G401 (cell line): ENCODE results near the gene ZDHHC11B. TPM values are rescaled to one million over a fixed set of nuclear protein-coding genes. Genes with fewer than 3 reads are reported as not detected.
"Not testable (repeated sequence)": the region's sequence is repeated elsewhere in the genome, so short reads cannot be mapped to it uniquely, and the experiment has no call there.

Experiments used
- DNase-seq: peaks from one replicate; pipeline ENCODE4 v3.0.0-alpha.2; 2015; ENCODE audit warnings: low spot score
- in situ Hi-C: cut with HindIII; loops from 2 replicates; pipeline ENCODE4 v1.10.0; 2016; ENCODE audit warnings: low sequenced_read_pairs, mixed read lengths
- total RNA-seq: library from RNA; depleted of rRNA; stranded (reverse); fragments of >200 nt; shearing (Covaris generic); gene quantifications from 2 replicates; pipeline ENCODE4 v1.2.3, GENCODE V29; 2014

The ZDHHC11B gene
- total RNA-seq, 1 experiment from 2014 or later: 0.31 TPM

GRCh38 chr5:695475-695874 is 89.1 kb downstream of the ZDHHC11B start:
- DNase-seq, in situ Hi-C loops: not testable (repeated sequence)

GRCh38 chr5:694042-694431 is 90.5 kb downstream of the ZDHHC11B start:
- DNase-seq, in situ Hi-C loops: not testable (repeated sequence)

GRCh38 chr5:693271-694041 is 91.1 kb downstream of the ZDHHC11B start, which contains the start of gene TPPP:
Gene TPPP (minus strand): TSS chr5:693352. CDS start chr5:678060, 15,292 bp downstream.
- peak; percentile 84 for DNase-seq
- in situ Hi-C loops: not testable (repeated sequence)

GRCh38 chr5:692529-693041 is 91.9 kb downstream of the ZDHHC11B start:
- DNase-seq: peak; percentile 16
- in situ Hi-C loops: not testable (repeated sequence)

- DNase-seq: no peak
- in situ Hi-C loops: no loop called here
Observed at GRCh38 chr5:691817-692528, 92.6 kb downstream of the ZDHHC11B start.

GRCh38 chr5:691049-691448 is 93.5 kb downstream of the ZDHHC11B start:
- DNase-seq, in situ Hi-C loops: not testable (repeated sequence)

GRCh38 chr5:690293-690692 is 94.2 kb downstream of the ZDHHC11B start:
- in situ Hi-C loops, DNase-seq: not testable (repeated sequence)

- in situ Hi-C loops: not testable (repeated sequence)
- DNase-seq: peak; percentile 19
Observed at GRCh38 chr5:688348-689010, 96.0 kb downstream of the ZDHHC11B start.

- in situ Hi-C loops, DNase-seq: not testable (repeated sequence)
Observed at GRCh38 chr5:686936-687335, 97.6 kb downstream of the ZDHHC11B start.

- DNase-seq, in situ Hi-C loops: not testable (repeated sequence)
Observed at GRCh38 chr5:686172-686523, 98.4 kb downstream of the ZDHHC11B start.

- in situ Hi-C loops: no loop called here
- DNase-seq: no peak
Observed at GRCh38 chr5:685262-686171, 99.0 kb downstream of the ZDHHC11B start.

- in situ Hi-C loops: no loop called here
- no peak for DNase-seq
Observed at GRCh38 chr5:684751-685216, 99.7 kb downstream of the ZDHHC11B start.

- in situ Hi-C loops: no loop called here
- DNase-seq: no peak
Observed at GRCh38 chr5:683551-684481, 100.7 kb downstream of the ZDHHC11B start.

- peak; percentile 14 for DNase-seq
- in situ Hi-C loops: not testable (repeated sequence)
Observed at GRCh38 chr5:682651-683358, 101.7 kb downstream of the ZDHHC11B start.

- DNase-seq, in situ Hi-C loops: not testable (repeated sequence)
Observed at GRCh38 chr5:682216-682615, 102.3 kb downstream of the ZDHHC11B start.

GRCh38 chr5:681317-682191 is 103.0 kb downstream of the ZDHHC11B start:
- in situ Hi-C loops, DNase-seq: not testable (repeated sequence)
